GM13977 (cell line): ENCODE measurements around the gene SMARCC1.

Experiments used
- DNase-seq: peaks from one replicate; pipeline ENCODE4 v3.0.0; 2012; ENCODE audit warnings: low spot score
- CTCF ChIP-seq: IDR thresholded peaks from 2 replicates; pipeline ENCODE4 v1.5.1; 2012; ENCODE audit warnings: mild to moderate bottlenecking, control low read depth; ENCODE audit not compliant: insufficient read depth; ENCODE audit errors: extremely low read depth, missing control alignments
- in situ Hi-C: fragments of 300-500 bp; cut with MboI; formaldehyde crosslinking; loops from one replicate; pipeline ENCODE4 v1.12.0; 2022; ENCODE audit warnings: low sequenced_read_pairs, low pct_unique_long_range_greater_than_20kb, mixed read lengths, inconsistent platforms; ENCODE audit not compliant: unreplicated experiment

The SMARCC1 gene

DNA sequence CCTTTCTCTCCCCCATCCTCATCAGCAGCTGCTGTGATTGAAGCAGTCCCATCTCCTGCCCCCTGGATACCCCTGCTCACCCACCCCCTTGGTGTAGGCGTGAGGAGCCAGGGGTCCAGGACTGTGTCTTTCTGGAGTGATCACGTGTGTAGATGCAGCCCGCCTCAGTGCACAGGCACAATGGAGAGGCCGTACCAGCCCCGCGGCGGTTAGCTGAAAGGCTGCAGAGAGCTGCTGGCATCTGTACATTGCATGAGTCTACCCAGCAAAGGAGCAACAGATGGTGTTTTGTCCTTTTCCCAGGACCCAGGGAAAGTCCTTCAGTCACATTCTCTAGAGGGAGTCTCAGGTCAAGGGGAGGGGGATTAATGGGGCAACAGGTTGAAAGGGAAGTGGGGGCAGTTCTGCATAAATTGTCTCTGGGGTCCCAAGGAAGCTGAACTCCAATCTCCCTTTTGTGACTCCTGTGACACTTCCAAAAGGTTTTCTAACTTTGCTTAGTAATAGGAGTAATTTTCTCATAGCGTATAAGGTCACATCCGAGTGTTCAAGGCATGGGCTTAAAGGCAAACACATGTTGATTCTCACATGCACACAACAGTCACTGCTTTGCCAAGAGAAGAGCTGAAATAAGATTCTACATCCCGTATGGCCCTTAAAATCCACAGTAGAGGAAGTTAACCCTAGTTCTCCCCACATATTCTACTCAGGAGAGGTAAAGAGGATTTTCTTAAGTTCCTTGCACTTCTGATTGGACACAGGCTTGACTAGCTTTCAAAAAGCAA lies 210.1 kb downstream of the SMARCC1 start:
- DNase-seq: no peak
- in situ Hi-C loops: no loop called here
- TF ChIP-seq CTCF: no peak

- DNase-seq: no peak
- in situ Hi-C loops: no loop called here
- TF ChIP-seq CTCF: no peak
These were observed 212.8 kb downstream of the SMARCC1 start for GRCh38 chr3:47568901-47569300.

- no peak for TF ChIP-seq CTCF
These were observed 214.5 kb downstream of the SMARCC1 start for GRCh38 chr3:47567149-47567548.

DNA sequence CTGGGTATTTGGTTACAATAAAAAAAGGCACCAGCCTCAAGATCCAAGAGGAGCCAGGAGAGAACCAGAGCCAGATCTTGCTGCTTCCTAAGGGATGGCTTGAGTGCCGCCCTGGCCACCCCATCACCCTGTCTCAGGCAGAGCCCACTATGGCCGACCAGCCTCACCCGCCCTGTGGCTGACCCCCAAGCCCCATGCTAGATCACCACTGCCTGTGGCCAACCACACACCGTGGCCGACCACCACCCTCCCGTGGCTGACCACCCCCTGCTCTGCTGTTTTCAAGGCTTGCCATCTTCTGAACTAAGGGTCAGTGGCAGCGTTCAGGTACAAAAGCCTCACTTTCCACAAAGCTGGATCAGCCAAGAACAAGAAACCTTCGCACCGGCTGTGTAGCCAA lies 215.0 kb downstream of the SMARCC1 start:
- no peak for TF ChIP-seq CTCF
- in situ Hi-C loops: no loop called here
- no peak for DNase-seq

More at GRCh38 chr3:47567149-47567548, 214.5 kb downstream of the SMARCC1 start:
- DNase-seq: no peak
- in situ Hi-C loops: no loop called here

GRCh38 chr3:47565734-47566550 lies 215.8 kb downstream of the SMARCC1 start:
- in situ Hi-C loops: no loop called here
- no peak for TF ChIP-seq CTCF

GRCh38 chr3:47556351-47556750 lies 225.3 kb downstream of the SMARCC1 start:
- DNase-seq: no peak
- in situ Hi-C loops: no loop called here
- no peak for TF ChIP-seq CTCF

More at GRCh38 chr3:47565734-47566550, 215.8 kb downstream of the SMARCC1 start:
- no peak for DNase-seq
